Stimulated activated naive CD8-positive, alpha-beta T cell treated with anti-CD3 and anti-CD28 coated beads, Interleukin-15, Interleukin-2, amounts not matched to agents 100 U/mL and 50 U/mL, for 24 hours (primary cell): ENCODE data around the gene CCDC142.

Experiments
- ATAC-seq: fragments of 150-1000 bp; cut with Tn5 transposase; one replicate; pipeline ENCODE4 v1.10.0; 2021
- DNase-seq: peaks from one replicate; pipeline ENCODE4 v3.0.0; 2021

The CCDC142 gene

DNA sequence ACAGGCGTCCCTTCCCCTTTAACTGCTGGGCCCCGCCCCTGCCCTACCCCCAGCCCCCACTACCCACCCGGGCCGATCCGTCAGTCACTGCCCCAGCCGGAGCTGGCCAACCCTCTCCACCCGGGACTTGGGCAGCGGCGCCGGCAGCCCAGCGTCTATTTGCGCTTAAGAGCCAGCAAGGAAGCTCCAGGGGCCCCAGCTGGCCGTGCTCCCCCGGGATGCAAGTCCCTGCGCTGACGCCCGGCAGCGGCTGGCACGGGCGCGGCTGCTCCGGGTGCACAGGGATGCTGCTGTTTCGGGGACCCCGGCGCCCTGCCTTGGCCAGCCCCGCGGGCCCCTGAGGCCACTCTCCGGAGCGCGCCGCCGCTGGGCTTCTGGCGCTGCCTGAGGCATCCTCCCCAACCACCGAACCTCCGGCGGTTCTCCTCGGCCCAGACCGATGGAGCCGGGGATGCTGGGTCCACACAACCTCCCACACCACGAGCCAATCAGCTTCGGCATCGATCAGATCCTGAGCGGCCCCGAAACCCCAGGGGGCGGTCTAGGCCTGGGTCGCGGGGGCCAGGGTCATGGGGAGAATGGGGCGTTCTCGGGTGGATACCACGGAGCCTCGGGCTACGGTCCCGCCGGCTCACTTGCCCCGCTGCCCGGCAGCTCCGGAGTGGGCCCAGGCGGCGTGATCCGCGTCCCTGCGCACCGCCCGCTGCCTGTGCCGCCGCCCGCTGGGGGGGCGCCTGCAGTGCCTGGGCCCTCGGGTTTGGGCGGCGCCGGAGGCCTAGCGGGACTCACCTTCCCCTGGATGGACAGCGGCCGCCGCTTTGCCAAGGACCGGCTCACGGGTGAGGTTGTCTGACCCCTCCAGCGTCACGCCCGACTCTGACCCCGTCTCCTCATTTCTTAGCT lies 31.8 kb upstream of the CCDC142 start, which contains the start of gene TLX2:
Gene TLX2, plus strand, starts transcription at position 83 of the 903 bp plus-strand sequence. Its CDS starts 357 bp downstream, at position 440.
- peak; percentile 19 for ATAC-seq
- no peak for DNase-seq

GRCh38 chr2:74513605-74514367 lies 31.0 kb upstream of the CCDC142 start:
- DNase-seq (peak; percentile 35), ATAC-seq (peak; percentile 14)

- no peak for DNase-seq
Measured at GRCh38 chr2:74512744-74513604, 30.2 kb upstream of the CCDC142 start.

GRCh38 chr2:74511104-74511989 lies 28.5 kb upstream of the CCDC142 start:
- no peak for ATAC-seq
- DNase-seq: no peak

More at GRCh38 chr2:74512744-74513604, 30.2 kb upstream of the CCDC142 start:
- no peak for ATAC-seq

GRCh38 chr2:74510272-74510671 lies 27.5 kb upstream of the CCDC142 start:
- no peak for DNase-seq
- ATAC-seq: no peak

DNA sequence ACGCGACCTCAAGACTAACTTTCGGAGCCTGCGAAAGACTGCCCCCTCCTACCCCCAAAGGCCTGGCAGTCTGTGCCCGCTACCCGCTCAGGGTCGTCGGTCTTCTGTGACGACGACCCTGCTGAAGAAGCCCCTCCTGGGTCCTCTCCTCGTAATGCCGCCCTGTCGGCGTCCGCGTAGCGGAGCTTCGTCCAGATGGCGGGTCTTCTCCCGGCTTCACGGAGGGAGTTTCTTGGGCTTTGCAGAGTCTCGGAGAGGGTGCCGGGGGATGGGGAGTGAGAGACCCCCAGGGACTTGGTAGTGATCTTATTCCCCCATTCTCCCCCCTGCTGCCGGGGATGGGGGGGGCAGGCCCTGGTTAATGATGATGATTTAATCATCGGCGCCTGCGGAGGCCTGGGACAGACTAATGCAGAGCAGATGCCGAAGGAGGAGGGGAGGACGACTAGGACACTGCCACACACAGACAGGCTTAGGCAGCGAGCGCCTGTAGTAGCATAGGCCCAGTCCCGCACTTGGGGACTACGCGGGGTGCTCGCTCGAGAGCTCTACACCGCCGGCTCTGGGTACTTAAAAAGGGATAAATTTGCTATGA lies 25.2 kb upstream of the CCDC142 start:
- DNase-seq: no peak
- no peak for ATAC-seq

DNA sequence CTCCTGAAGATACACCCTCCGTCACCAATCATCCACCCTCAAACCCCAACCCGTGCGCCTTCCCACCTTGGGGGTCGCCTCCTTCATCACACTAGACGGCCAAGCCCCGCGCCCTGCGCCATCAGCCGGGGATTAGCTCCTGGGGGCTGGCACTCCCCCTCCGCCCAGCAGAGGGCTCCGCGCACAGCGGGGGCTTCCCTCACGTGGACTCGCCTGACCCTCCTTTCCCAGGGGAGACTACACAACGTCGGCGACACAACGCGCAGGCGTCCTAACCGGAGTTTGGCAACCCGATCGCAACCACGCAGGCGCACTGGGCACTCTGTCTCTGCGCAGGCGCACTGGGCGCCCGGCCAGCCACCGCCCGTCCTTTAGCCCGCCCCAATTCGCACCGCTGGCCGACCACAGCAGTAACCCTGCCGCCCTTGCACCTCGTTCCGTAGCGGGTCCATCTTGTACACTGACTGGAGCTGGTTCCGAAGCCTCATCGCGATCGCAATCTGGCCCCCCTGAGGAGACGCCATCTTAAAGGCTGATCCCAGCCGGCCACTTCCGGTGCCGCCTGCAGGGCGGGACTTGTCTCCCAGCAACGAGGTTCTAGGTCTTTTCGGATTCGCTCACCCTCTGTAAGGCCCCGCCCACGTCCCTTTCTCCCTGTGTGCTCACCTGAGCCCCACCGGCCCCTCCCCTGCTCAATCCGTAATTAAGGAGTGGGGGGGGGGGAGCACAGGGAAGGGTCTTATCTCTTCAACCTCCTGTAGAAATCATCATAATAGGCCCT lies 24.5 kb upstream of the CCDC142 start, which contains the start of gene PCGF1:
Gene PCGF1, minus strand, starts transcription at position 551 of the 781 bp plus-strand sequence. Its CDS starts 27 bp downstream, at position 524.
- ATAC-seq: peak; percentile 89
- DNase-seq: peak; percentile 100

DNA sequence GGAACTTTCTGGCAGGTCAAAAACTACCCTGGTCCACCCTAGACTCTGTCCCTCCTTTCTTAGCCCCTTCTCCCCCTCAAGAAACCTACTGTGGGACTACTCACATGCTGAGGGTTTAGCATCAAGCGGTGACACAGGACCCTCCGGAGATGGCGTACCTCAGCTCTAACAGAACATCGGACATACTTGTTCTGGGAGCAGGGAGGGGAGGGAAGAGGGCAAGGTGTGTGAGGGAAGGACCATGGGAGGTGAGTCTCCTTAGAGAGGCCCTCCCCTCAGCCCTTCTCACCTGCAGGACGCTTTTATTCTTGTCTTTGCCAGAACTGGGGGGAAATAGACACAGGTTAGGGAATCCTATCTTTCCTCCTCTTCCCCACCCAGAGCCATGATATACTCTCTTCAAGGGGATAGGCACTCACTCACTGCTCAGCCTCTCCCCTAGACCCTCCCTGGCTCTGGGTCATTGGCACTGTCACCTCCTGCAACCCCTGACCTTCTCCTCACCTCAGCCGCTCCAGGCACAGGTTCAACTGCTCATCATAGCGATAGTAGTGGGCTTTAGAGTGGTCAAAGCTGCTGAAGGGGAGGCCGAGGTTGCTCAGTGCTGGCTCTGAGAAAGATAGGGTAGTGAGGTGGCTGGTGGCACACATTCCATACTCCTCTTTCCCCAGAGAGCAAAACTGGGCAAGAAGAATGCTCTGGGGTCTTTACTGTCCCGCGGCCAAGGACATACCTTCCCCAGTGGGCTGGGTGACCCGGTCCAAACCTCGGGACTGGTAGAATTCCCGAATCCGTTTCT lies 22.8 kb upstream of the CCDC142 start:
- ATAC-seq (no peak), DNase-seq (no peak)

- DNase-seq (no peak), ATAC-seq (no peak)
Measured at GRCh38 chr2:74504591-74504990, 21.8 kb upstream of the CCDC142 start.

GRCh38 chr2:74503506-74504475 lies 21.0 kb upstream of the CCDC142 start:
- ATAC-seq (no peak), DNase-seq (no peak)

- peak; percentile 64 for DNase-seq
- peak; percentile 37 for ATAC-seq
Measured at GRCh38 chr2:74502720-74503505, 20.1 kb upstream of the CCDC142 start.

DNA sequence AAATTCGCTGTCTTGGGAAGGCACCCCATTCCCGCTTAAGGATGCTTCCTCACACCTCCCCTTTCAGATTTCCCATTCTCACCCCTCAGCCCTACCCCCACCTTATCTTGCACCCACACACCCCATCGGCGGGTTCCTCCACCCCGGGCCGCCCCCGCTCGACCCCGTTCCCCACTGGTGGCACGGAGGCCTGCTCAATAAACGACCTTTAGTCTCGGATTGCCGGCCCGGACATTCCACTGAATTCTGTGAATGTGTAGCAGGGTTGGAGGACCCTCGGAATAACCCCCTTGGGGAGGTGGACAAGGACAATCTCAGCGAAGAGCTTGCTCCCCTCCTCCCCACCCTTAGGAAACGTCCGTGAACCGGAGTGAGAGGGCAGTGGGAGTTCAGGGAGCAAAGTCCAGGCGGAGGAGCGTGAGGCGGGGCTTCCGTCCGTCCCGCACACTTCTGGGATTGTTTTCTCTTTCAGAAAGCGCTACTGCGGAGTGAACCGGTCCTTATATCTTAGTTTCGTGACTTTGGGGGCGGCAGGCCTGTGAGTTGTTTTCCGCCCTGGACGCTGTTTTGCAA lies 19.4 kb upstream of the CCDC142 start:
- no peak for ATAC-seq
- DNase-seq: no peak

DNA sequence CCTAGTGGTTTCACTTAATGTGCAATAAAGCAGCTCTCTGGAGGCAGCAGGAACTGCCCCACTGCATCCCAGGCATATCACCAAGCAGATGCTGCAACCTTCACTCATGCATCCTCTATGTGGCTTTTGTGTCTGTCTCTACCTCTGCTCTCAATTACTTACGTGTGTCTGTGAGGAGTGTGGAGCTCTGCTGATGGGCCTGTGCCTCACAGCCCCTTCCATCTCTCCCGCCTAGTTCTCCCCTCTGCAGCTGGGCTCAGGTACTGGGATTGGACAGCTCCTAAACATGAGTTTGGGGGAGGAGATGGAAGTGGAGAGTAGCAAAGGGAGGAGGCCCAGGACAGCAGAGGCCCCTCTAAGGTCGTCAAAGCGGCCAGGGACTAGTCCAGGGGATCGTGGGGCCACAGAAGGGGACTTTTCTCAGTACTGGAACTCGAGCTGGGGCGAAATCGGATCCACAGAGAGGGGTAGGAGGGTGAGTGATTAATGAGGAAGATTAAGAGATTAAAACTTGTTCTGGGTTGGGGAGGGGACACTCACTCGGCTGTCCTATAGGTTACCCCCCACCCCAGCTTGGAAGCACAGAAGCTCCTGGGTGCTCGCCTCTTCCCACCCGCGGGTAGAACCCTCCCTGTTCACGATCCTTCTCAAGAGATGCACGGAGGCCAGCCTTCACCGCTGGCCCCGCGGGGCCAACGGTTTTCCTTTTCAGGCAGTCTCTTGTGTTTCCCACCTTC lies 18.7 kb upstream of the CCDC142 start:
- no peak for DNase-seq
- ATAC-seq: no peak

DNA sequence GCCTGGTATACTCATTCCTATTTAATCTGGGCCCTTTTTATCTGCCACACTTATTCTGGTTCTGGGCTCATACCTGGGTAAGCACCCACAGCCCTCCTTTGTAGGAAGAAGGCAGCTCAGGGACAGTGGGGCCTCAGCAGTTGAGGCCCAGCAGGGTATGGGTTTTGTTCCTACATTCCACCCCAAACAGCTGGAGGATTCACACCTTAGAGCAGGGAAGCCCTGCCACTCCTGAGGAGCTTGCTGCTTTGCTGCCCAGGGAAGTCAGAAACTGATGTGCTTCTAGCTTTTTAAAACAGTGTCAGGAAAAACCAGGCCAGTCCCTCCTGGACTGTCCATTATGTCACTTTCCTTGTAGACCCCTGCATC lies 17.8 kb upstream of the CCDC142 start:
- ATAC-seq (no peak), DNase-seq (no peak)

GRCh38 chr2:74499940-74500577 lies 17.3 kb upstream of the CCDC142 start:
- ATAC-seq (no peak), DNase-seq (no peak)
